IMR-90 (cell line): ENCODE data around the gene FBXL14.

ENCODE experiments used
- BHLHE40 ChIP-seq: fragments of 150-350 bp; IDR thresholded peaks from 2 replicates; pipeline ENCODE4 v1.6.1; 2016; ENCODE audit warnings: mild to moderate bottlenecking, low read depth, low read length
- CEBPB ChIP-seq: IDR thresholded peaks from 2 replicates; pipeline ENCODE4 v1.6.1; 2012; ENCODE audit warnings: low read depth, low read length, improper control_type of control experiment
- CHD1 ChIP-seq: IDR thresholded peaks from 2 replicates; pipeline ENCODE4 v1.6.1; 2012; ENCODE audit warnings: low read depth, low read length, improper control_type of control experiment
- CTCF ChIP-seq: conservative IDR thresholded peaks from 2 replicates; pipeline ENCODE4 v1.5.1; 2012; ENCODE audit warnings: mild to moderate bottlenecking, low read depth, low read length, improper control_type of control experiment
- MAFK ChIP-seq: IDR thresholded peaks from 2 replicates; pipeline ENCODE4 v1.6.1; 2012; ENCODE audit warnings: low read depth, low read length, improper control_type of control experiment
- POLR2A ChIP-seq: IDR thresholded peaks from 2 replicates; pipeline ENCODE4 v1.6.1; 2012; ENCODE audit warnings: mild to moderate bottlenecking, low read depth, low read length
- RAD21 ChIP-seq: IDR thresholded peaks from 2 replicates; pipeline ENCODE4 v1.6.1; 2012; ENCODE audit warnings: low read length, improper control_type of control experiment
- RCOR1 ChIP-seq: IDR thresholded peaks from 2 replicates; pipeline ENCODE4 v1.6.1; 2012; ENCODE audit warnings: mild to moderate bottlenecking, low read length, improper control_type of control experiment; ENCODE audit not compliant: insufficient replicate concordance
- RFX5 ChIP-seq: IDR thresholded peaks from 2 replicates; pipeline ENCODE4 v1.8.0; 2012; ENCODE audit warnings: low read depth, mild to moderate bottlenecking, low read length, moderate library complexity
- TF ChIP-seq, protein P1 (sequence below): fragments of 150-350 bp; IDR thresholded peaks from 2 replicates; pipeline ENCODE4 v1.6.1; 2017; ENCODE audit warnings: mild to moderate bottlenecking, antibody characterized with exemption, low read length, low read depth
- TF ChIP-seq, protein P2 (sequence below): fragments of 150-350 bp; IDR thresholded peaks from 2 replicates; pipeline ENCODE4 v1.6.1; 2016; ENCODE audit warnings: low read depth, mild to moderate bottlenecking, low read length, moderate library complexity, borderline replicate concordance

DNA sequence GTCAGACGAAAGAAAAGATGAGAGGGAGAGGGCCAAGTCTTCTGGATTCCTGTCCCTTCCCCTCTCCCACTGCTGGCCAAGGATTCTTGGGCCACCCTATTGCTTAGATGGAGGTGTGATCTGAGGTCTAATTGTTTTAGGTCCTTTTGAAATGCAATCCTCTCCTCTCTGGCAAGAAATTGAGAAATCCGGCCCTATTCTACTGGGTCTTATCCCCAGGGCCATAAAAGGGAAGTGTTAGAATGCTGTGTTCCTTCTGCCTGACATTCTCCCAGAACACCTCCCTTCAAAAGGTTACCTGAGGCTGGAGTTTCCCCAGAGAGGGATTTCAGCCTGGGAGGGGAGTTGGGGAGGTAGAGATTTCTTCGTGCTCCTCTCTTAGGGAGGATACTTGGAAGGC lies 39.1 kb upstream of the FBXL14 start:
- TF ChIP-seq CTCF (no peak), MAFK (no peak), RAD21 (no peak), BHLHE40 (no peak), POLR2A (no peak), RCOR1 (no peak), RFX5 (no peak), CHD1 (no peak), CEBPB (no peak)
- TF ChIP-seq, protein P1, sequence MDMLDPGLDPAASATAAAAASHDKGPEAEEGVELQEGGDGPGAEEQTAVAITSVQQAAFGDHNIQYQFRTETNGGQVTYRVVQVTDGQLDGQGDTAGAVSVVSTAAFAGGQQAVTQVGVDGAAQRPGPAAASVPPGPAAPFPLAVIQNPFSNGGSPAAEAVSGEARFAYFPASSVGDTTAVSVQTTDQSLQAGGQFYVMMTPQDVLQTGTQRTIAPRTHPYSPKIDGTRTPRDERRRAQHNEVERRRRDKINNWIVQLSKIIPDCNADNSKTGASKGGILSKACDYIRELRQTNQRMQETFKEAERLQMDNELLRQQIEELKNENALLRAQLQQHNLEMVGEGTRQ = no peak
- TF ChIP-seq, protein P2, sequence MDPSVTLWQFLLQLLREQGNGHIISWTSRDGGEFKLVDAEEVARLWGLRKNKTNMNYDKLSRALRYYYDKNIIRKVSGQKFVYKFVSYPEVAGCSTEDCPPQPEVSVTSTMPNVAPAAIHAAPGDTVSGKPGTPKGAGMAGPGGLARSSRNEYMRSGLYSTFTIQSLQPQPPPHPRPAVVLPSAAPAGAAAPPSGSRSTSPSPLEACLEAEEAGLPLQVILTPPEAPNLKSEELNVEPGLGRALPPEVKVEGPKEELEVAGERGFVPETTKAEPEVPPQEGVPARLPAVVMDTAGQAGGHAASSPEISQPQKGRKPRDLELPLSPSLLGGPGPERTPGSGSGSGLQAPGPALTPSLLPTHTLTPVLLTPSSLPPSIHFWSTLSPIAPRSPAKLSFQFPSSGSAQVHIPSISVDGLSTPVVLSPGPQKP = no peak
